Endodermal cell (in vitro differentiated cells): ENCODE results near the gene ME3. TPM values are rescaled to one million over a fixed set of nuclear protein-coding genes. Genes with fewer than 3 reads are reported as not detected.

Experiments
- DNase-seq: peaks from one replicate; pipeline ENCODE4 v3.0.0-alpha.2; 2017
- H3K27ac ChIP-seq: 2 replicates; pipeline ENCODE4 v1.5.1; 2013; ENCODE audit warnings: mild to moderate bottlenecking, low read depth, low read length, moderate library complexity
- H3K27me3 ChIP-seq: 2 replicates; pipeline ENCODE4 v1.6.1; 2013; ENCODE audit warnings: mild to moderate bottlenecking, low read length, moderate library complexity; ENCODE audit not compliant: insufficient read depth, control insufficient read depth, poor library complexity, severe bottlenecking
- H3K36me3 ChIP-seq: 2 replicates; pipeline ENCODE4 v1.7.0; 2013; ENCODE audit warnings: mild to moderate bottlenecking, low read length, moderate library complexity; ENCODE audit not compliant: control insufficient read depth, insufficient read depth
- H3K4me1 ChIP-seq: one replicate; pipeline ENCODE4 v1.7.0; 2013; ENCODE audit warnings: low read length; ENCODE audit not compliant: control insufficient read depth, insufficient read depth
- H3K4me3 ChIP-seq: 2 replicates; pipeline ENCODE4 v1.5.1; 2013; ENCODE audit warnings: mild to moderate bottlenecking, low read length, moderate library complexity
- H3K9ac ChIP-seq: 2 replicates; pipeline ENCODE4 v1.6.1; 2013; ENCODE audit warnings: mild to moderate bottlenecking, low read length, moderate library complexity; ENCODE audit not compliant: poor library complexity, severe bottlenecking; ENCODE audit errors: extremely low read depth
- H3K9me3 ChIP-seq: 2 replicates; pipeline ENCODE4 v1.6.1; 2013; ENCODE audit warnings: mild to moderate bottlenecking, low read length, moderate library complexity; ENCODE audit not compliant: control insufficient read depth
- H3K27ac Mint-ChIP-seq: 2 replicates; pipeline ENCODE4 v1.8.0; 2020; ENCODE audit warnings: mixed read lengths
- H3K27me3 Mint-ChIP-seq: 2 replicates; pipeline ENCODE4 v1.8.0; 2021; ENCODE audit warnings: mild to moderate bottlenecking, mixed read lengths; ENCODE audit not compliant: insufficient read depth
- H3K36me3 Mint-ChIP-seq: 2 replicates; pipeline ENCODE4 v1.8.0; 2020; ENCODE audit warnings: low read depth, mixed read lengths
- H3K4me1 Mint-ChIP-seq: 2 replicates; pipeline ENCODE4 v1.8.0; 2020; ENCODE audit warnings: mixed read lengths
- H3K4me3 Mint-ChIP-seq: 2 replicates; pipeline ENCODE4 v1.8.0; 2020; ENCODE audit warnings: mild to moderate bottlenecking, moderate library complexity, mixed read lengths
- H3K9me3 Mint-ChIP-seq: 2 replicates; pipeline ENCODE4 v1.8.0; 2020; ENCODE audit warnings: mild to moderate bottlenecking, mixed read lengths
- CTCF ChIP-seq: fragments of 200-600 bp; sonication (generic); conservative IDR thresholded peaks from 2 replicates; pipeline ENCODE4 v1.5.0; 2021; ENCODE audit warnings: antibody characterized with exemption, mild to moderate bottlenecking
- WGBS, 2 experiments: methylation state at CpG; one replicate each; pipeline versions ENCODE4 v1.1.5 to v1.1.7; 2013; ENCODE audit warnings: missing lambda C conversion rate in 2 of 2, mixed read lengths in 1 of 2; ENCODE audit not compliant: insufficient coverage in 1 of 2, insufficient read length in 1 of 2; 5-methylcytosine and 5-hydroxymethylcytosine counted together
- total RNA-seq, 2 donors: library from RNA; stranded (reverse); fragmentation: NEBNext Ultra II Directional in 1 of 2; extraction: Animal tissue kit (Norgen Biotek cat#: 25700) in 1 of 2; gene quantifications; 2 replicates in 1 of 2; 3 replicates in 1 of 2; pipeline ENCODE4 v1.2.1, GENCODE V29; 2021

The ME3 gene
- total RNA-seq, 2 donors from 2014 or later, result 1.2 to 1.3 TPM

- H3K36me3 Mint-ChIP-seq, result no peaks in the 10 kb centered on the region
- H3K9ac ChIP-seq, result no peak overlapping the region
- no peak for DNase-seq
- peaks cover 37% of the 10 kb centered on the region for H3K4me1 Mint-ChIP-seq
- H3K4me3 ChIP-seq, result peak overlapping the region; percentile 72
- TF ChIP-seq CTCF, result no peak
- peaks cover 27% of the 10 kb centered on the region for H3K9me3 ChIP-seq
- H3K27me3 Mint-ChIP-seq, result no peaks in the 10 kb centered on the region
- H3K27me3 ChIP-seq, result no peaks in the 10 kb centered on the region
- no peak overlapping the region for H3K4me3 Mint-ChIP-seq
- H3K36me3 ChIP-seq, result peaks cover 12% of the 10 kb centered on the region
- H3K9me3 Mint-ChIP-seq, result no peaks in the 10 kb centered on the region
- H3K27ac ChIP-seq, result no peak overlapping the region
- 92% methylated on average over 1 of the region's 1 CpG; no CpG with 5 or more reads in 1 of the 2 experiments for WGBS, 2 experiments
- H3K4me1 ChIP-seq, result peaks cover 14% of the 10 kb centered on the region
- peak overlapping the region; percentile 35 for H3K27ac Mint-ChIP-seq
Observed at GRCh38 chr11:86513138-86513537, 159.3 kb downstream of the ME3 start.

- no peak overlapping the region for H3K27ac Mint-ChIP-seq
- TF ChIP-seq CTCF, result no peak
- Histone ChIP-seq H3K4me1 (peaks cover 14% of the 10 kb centered on the region), H3K36me3 (peaks cover 12% of the 10 kb centered on the region), H3K9ac (no peak overlapping the region), H3K9me3 (peaks cover 27% of the 10 kb centered on the region), H3K27ac (no peak overlapping the region), H3K27me3 (no peaks in the 10 kb centered on the region), H3K4me3 (peak overlapping the region; percentile 72)
- H3K9me3 Mint-ChIP-seq, result no peaks in the 10 kb centered on the region
- 90 to 91% methylated on average over 2 to 3 of the region's 3 CpGs for WGBS, 2 experiments
- H3K36me3 Mint-ChIP-seq, result no peaks in the 10 kb centered on the region
- no peaks in the 10 kb centered on the region for H3K27me3 Mint-ChIP-seq
- H3K4me3 Mint-ChIP-seq, result no peak overlapping the region
- H3K4me1 Mint-ChIP-seq, result peaks cover 29% of the 10 kb centered on the region
- DNase-seq, result no peak
Observed at GRCh38 chr11:86511086-86511551, 161.3 kb downstream of the ME3 start.

GRCh38 chr11:86510674-86511073 is 161.7 kb downstream of the ME3 start:
- no peak for TF ChIP-seq CTCF
- H3K4me1 Mint-ChIP-seq, result peaks cover 31% of the 10 kb centered on the region
- Histone ChIP-seq H3K36me3 (peaks cover 12% of the 10 kb centered on the region), H3K9me3 (peaks cover 27% of the 10 kb centered on the region), H3K4me3 (peak overlapping the region; percentile 72), H3K4me1 (peaks cover 14% of the 10 kb centered on the region), H3K9ac (no peak overlapping the region), H3K27ac (no peak overlapping the region), H3K27me3 (no peaks in the 10 kb centered on the region)
- H3K4me3 Mint-ChIP-seq, result no peak overlapping the region
- no peaks in the 10 kb centered on the region for H3K27me3 Mint-ChIP-seq
- no peak for DNase-seq
- WGBS, 2 experiments, result 92 to 95% methylated on average over 3 of the region's 3 CpGs
- no peaks in the 10 kb centered on the region for H3K36me3 Mint-ChIP-seq
- no peaks in the 10 kb centered on the region for H3K9me3 Mint-ChIP-seq
- no peak overlapping the region for H3K27ac Mint-ChIP-seq
